Measurements from ENCODE around the gene MINDY4B.

The MINDY4B gene

DNA sequence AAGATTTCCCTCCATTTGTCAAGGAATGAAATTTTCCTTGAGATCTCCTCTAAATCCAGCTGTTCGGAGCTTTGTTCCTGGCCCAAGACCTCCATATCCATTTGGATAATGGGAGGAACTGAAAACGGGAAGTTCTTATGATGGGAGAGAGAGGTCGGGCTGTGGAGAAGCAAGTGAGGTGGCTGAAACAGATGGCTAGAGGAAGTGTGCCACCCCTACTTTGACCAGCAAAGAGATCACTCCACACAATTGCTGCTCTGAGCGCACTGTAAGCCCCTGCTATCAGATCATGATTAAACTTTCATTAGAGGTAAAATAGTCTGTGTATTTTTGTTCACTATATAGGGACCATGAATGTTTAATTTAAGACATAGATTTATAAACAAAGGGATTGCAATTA lies at the start of gene MINDY4B:
TSS of gene MINDY4B (minus strand) at position 101 of the 400 bp plus-strand sequence. CDS start at position 101, 0 bp downstream.
- Histone ChIP-seq H3K9me3 (ENCODE audit: insufficient read depth, low read length) (no peaks in the 10 kb centered on the region), H3K36me3 (ENCODE audit: insufficient read depth, insufficient read length, low read length) (no peaks in the 10 kb centered on the region), H3K9ac (ENCODE audit: insufficient read length, low read depth) (no peak within 1 kb of the TSS), H3K4me3 (ENCODE audit: insufficient read length, low read depth) (no peak within 1 kb of the TSS), H3K27me3 (ENCODE audit: insufficient read depth, insufficient read length) (no peaks in the 10 kb centered on the region), H3K4me1 (ENCODE audit: insufficient read depth, insufficient read length) (no peaks in the 10 kb centered on the region)
- no peak for DNase-seq (ENCODE audit: low read depth, low spot score)
- no peak for TF ChIP-seq ZNF274 (IDR thresholded peaks at IDR 0.05; ENCODE audit: low read depth, low read length)
- no peak for TF ChIP-seq YY1 (IDR thresholded peaks at IDR 0.05; ENCODE audit: insufficient read depth, insufficient read length)
- no peak for TF ChIP-seq SUZ12 (IDR thresholded peaks at IDR 0.05; ENCODE audit: extremely low read depth, insufficient read depth, insufficient read length)

DNA sequence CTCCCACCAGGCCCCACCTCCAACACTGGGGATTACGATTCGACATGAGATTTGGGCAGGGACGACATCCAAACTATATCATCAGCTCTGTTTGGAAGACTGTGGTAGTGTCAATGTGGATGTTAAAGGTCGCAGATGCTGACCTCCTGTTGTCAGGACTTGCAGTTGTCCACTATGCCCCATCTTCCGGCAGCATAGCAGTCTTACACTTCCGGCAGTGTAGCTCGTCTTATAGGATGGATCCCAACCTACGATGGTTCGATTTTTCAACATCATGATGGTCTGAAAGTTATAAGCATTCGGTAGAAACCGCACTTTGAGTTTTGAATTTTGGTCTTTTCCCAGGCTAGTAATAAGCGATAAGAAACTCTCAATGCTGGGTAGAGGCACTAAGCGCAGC lies 46.7 kb upstream of the MINDY4B start:
- DNase-seq (ENCODE audit: low read depth, low spot score) = no peak
- Histone ChIP-seq H3K9ac (ENCODE audit: insufficient read length, low read depth) (no peak overlapping the region), H3K4me1 (ENCODE audit: insufficient read depth, insufficient read length) (no peaks in the 10 kb centered on the region), H3K9me3 (ENCODE audit: insufficient read depth, low read length) (no peaks in the 10 kb centered on the region), H3K4me3 (ENCODE audit: insufficient read length, low read depth) (no peak overlapping the region), H3K36me3 (ENCODE audit: insufficient read depth, insufficient read length, low read length) (no peaks in the 10 kb centered on the region), H3K27me3 (ENCODE audit: insufficient read depth, insufficient read length) (no peaks in the 10 kb centered on the region)
- TF ChIP-seq ZNF274 (IDR thresholded peaks at IDR 0.05; ENCODE audit: low read depth, low read length) (no peak), YY1 (IDR thresholded peaks at IDR 0.05; ENCODE audit: insufficient read depth, insufficient read length) (no peak), SUZ12 (IDR thresholded peaks at IDR 0.05; ENCODE audit: extremely low read depth, insufficient read depth, insufficient read length) (no peak)

DNA sequence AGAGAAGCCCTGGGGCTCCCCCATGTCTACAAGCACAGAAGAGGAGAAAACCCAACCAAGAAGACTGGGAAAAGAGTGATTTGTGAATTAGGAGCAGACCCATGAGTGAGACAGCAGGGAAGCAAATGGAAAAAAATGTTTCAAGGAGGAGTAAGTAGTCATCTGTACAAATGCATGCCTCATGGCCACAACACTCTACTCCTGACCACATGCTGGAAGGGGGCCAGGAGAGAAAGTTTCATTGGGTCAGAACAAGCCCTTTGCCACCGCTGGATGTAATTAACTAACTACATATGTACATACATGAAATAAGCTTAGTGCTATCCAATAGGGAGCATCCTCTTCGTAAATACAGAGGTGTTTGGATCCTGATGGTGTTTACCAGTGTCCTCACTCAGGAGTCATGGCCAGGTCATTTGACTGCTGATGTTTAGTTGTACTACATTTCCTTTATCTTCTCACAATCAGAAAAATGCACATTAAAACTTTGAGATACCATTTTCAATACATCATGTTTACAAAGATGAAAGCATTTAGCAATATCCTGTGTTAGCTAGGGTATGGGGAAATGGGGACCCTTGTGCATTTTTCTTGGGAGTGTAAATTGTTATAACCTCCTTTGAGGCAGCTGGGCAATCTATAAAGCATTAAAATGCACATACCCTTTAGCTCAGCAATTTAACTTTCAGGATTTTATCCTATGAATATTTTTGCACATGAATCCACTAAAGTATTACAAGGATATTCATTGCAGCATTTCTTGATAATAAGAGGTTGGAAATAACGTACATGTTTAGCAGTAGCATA lies 40.2 kb upstream of the MINDY4B start:
- Histone ChIP-seq H3K36me3 (ENCODE audit: insufficient read depth, insufficient read length, low read length) (no peaks in the 10 kb centered on the region), H3K4me3 (ENCODE audit: insufficient read length, low read depth) (no peak overlapping the region), H3K9me3 (ENCODE audit: insufficient read depth, low read length) (peaks cover 10% of the 10 kb centered on the region; the same call in 1 of the 2 replicates), H3K27me3 (ENCODE audit: insufficient read depth, insufficient read length) (no peaks in the 10 kb centered on the region), H3K4me1 (ENCODE audit: insufficient read depth, insufficient read length) (no peaks in the 10 kb centered on the region), H3K9ac (ENCODE audit: insufficient read length, low read depth) (no peak overlapping the region)
- TF ChIP-seq ZNF274 (IDR thresholded peaks at IDR 0.05; ENCODE audit: low read depth, low read length) = no peak
- DNase-seq (ENCODE audit: low read depth, low spot score) = no peak

DNA sequence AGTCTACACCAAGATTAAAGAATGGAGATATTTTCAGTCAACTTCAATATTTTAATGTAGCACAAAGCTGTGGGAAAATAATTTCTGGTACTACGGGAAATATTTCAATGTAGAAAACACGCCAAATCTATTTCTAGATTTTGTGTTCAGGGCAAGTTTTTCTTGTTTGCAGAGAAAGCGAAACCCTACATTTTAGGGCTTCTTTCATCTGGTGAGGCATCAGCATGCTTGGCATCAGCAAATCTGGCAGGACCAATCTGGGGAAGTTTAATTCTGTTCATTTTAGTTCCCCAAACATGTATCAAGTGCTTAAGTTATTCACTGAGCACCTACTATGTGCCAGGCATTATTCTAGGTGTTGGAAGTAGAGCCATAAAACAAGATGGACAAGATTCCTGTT lies 37.0 kb upstream of the MINDY4B start:
- Histone ChIP-seq H3K36me3 (ENCODE audit: insufficient read depth, insufficient read length, low read length) (no peaks in the 10 kb centered on the region), H3K9ac (ENCODE audit: insufficient read length, low read depth) (no peak overlapping the region), H3K4me1 (ENCODE audit: insufficient read depth, insufficient read length) (no peaks in the 10 kb centered on the region), H3K4me3 (ENCODE audit: insufficient read length, low read depth) (no peak overlapping the region), H3K9me3 (ENCODE audit: insufficient read depth, low read length) (peaks cover 10% of the 10 kb centered on the region; the same call in 1 of the 2 replicates), H3K27me3 (ENCODE audit: insufficient read depth, insufficient read length) (no peaks in the 10 kb centered on the region)
- TF ChIP-seq ZNF274 (IDR thresholded peaks at IDR 0.05; ENCODE audit: low read depth, low read length) (no peak), SUZ12 (IDR thresholded peaks at IDR 0.05; ENCODE audit: extremely low read depth, insufficient read depth, insufficient read length) (no peak), YY1 (IDR thresholded peaks at IDR 0.05; ENCODE audit: insufficient read depth, insufficient read length) (no peak)
- no peak for DNase-seq (ENCODE audit: low read depth, low spot score)

DNA sequence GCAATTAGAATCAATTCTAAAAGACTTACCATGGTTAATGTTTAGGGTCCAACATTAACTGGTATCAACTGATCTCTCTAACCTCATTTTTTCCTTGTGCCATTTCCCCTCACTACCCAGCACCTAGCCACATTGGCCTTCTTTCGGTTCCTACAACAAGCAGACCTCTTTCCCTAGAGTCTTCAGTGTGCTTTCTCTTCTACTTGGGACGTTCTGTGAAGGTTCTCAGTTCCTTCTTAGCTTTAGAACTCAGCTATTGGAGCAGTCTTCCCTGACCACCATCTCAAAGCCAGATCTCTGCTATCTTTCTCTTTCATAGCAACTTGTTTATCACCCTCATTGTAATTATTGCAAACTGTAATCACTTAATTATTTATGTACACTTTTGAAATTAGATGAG lies 31.5 kb upstream of the MINDY4B start:
- no peaks in the 10 kb centered on the region for H3K36me3 ChIP-seq (ENCODE audit: insufficient read depth, insufficient read length, low read length)
- H3K9ac ChIP-seq (ENCODE audit: insufficient read length, low read depth) = no peak overlapping the region
- H3K4me1 ChIP-seq (ENCODE audit: insufficient read depth, insufficient read length) = no peaks in the 10 kb centered on the region
- no peak for DNase-seq (ENCODE audit: low read depth, low spot score)
- TF ChIP-seq YY1 (IDR thresholded peaks at IDR 0.05; ENCODE audit: insufficient read depth, insufficient read length) (no peak), ZNF274 (IDR thresholded peaks at IDR 0.05; ENCODE audit: low read depth, low read length) (no peak), SUZ12 (IDR thresholded peaks at IDR 0.05; ENCODE audit: extremely low read depth, insufficient read depth, insufficient read length) (no peak)
- no peaks in the 10 kb centered on the region for H3K27me3 ChIP-seq (ENCODE audit: insufficient read depth, insufficient read length)
- no peak overlapping the region for H3K4me3 ChIP-seq (ENCODE audit: insufficient read length, low read depth)
- no peaks in the 10 kb centered on the region for H3K9me3 ChIP-seq (ENCODE audit: insufficient read depth, low read length)

DNA sequence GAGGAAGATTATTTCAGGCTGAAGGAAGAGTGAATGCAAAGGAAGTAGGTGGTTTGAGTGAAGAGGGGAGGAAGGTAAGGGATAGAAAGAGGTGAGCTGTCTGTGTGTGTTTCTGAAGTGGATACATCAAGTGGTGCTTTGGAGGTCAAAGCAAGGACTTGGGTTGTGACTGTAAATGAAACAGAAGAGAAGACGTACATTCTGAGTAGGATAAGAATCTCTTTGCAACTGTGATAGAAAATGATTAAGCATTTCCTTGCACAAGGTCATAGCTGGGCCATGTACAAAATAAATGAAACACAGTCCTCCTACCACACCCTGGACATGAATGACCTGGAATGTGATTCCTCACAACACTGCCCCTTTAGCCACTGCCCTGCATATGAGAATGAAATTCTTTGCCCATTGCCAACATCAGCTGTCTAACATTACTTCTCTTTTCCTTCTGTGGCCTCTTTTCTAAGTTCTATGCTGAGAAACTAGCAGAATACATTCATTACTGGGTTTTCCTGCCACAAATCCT lies 28.3 kb upstream of the MINDY4B start:
- Histone ChIP-seq H3K4me3 (ENCODE audit: insufficient read length, low read depth) (no peak overlapping the region), H3K4me1 (ENCODE audit: insufficient read depth, insufficient read length) (no peaks in the 10 kb centered on the region), H3K9ac (ENCODE audit: insufficient read length, low read depth) (no peak overlapping the region), H3K36me3 (ENCODE audit: insufficient read depth, insufficient read length, low read length) (no peaks in the 10 kb centered on the region), H3K9me3 (ENCODE audit: insufficient read depth, low read length) (no peaks in the 10 kb centered on the region), H3K27me3 (ENCODE audit: insufficient read depth, insufficient read length) (no peaks in the 10 kb centered on the region)
- TF ChIP-seq YY1 (IDR thresholded peaks at IDR 0.05; ENCODE audit: insufficient read depth, insufficient read length) (no peak), SUZ12 (IDR thresholded peaks at IDR 0.05; ENCODE audit: extremely low read depth, insufficient read depth, insufficient read length) (no peak), ZNF274 (IDR thresholded peaks at IDR 0.05; ENCODE audit: low read depth, low read length) (no peak)
- DNase-seq (ENCODE audit: low read depth, low spot score) = no peak

DNA sequence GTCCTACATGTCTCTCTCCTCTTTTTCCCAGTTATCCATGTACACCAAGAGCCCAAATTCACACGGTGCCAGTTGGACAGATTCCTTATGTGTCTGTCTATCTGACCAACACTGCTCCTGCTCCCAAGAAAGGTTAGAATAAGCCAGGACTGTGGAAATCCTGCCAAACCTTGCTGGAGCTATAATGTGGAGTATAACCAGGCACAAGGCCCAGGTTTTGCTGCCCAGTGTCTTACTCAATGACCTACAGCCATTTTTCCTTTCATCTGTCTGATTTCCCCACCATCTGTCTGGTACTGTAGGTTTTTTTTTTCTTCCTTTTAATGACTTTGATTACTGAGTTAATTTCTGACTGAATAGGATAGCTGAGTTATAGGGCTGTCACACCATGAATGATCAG lies 26.5 kb upstream of the MINDY4B start:
- Histone ChIP-seq H3K4me1 (ENCODE audit: insufficient read depth, insufficient read length) (no peaks in the 10 kb centered on the region), H3K27me3 (ENCODE audit: insufficient read depth, insufficient read length) (no peaks in the 10 kb centered on the region), H3K9me3 (ENCODE audit: insufficient read depth, low read length) (no peaks in the 10 kb centered on the region), H3K9ac (ENCODE audit: insufficient read length, low read depth) (no peak overlapping the region), H3K4me3 (ENCODE audit: insufficient read length, low read depth) (no peak overlapping the region), H3K36me3 (ENCODE audit: insufficient read depth, insufficient read length, low read length) (no peaks in the 10 kb centered on the region)
- TF ChIP-seq YY1 (IDR thresholded peaks at IDR 0.05; ENCODE audit: insufficient read depth, insufficient read length) = no peak
- TF ChIP-seq ZNF274 (IDR thresholded peaks at IDR 0.05; ENCODE audit: low read depth, low read length) = no peak
- no peak for TF ChIP-seq SUZ12 (IDR thresholded peaks at IDR 0.05; ENCODE audit: extremely low read depth, insufficient read depth, insufficient read length)
- no peak for DNase-seq (ENCODE audit: low read depth, low spot score)

All from NT2/D1 (cell line).